ENCODE measurements around the gene SEM1.
"Not testable (repeated sequence)": the region's sequence is repeated elsewhere in the genome, so short reads cannot be mapped to it uniquely, and the experiment has no call there.

The SEM1 gene

DNA sequence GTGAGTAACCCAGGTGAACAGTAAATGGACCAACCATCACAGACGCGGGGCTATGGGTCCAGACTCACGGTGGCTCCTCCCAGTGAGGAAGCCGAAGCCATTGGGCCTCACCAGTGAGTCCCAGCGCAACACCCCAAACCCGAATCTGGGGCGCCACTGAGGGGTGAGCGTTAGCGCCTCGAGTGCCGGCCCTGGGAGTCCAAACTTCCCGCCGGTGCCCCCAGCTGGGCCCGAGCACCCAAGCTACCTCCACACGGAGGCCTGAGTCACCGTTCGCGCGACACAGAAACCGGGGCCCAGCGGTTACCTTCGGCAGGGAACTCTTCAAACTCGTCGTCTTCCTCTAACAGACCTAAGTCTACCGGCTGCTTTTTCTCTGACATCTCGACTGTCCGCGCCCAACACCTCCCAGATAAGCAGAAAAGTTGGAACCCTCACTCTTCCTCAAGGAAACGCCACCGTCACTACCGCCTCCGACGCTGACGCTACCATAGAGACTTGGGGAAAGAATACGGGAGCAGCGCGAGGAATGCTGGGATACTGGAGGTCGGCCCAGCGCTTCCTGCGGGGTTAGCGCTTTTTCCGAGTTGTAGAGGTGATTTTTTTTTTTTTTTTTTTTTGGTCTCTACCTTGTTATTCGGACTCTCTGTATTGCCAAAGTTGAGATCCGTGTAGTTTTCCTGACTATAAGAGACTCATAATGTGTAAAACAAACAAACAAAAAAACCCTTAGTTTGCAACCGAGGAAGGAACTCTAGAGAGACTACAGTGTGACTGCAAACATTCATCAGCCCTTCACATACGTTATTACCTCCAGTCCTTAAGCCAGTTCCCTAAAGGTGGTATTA lies at the start of gene SEM1:
Gene SEM1, minus strand, starts transcription at position 466 of the 848 bp plus-strand sequence. Its CDS starts 83 bp downstream, at position 383.
- TF ChIP-seq, protein P1, sequence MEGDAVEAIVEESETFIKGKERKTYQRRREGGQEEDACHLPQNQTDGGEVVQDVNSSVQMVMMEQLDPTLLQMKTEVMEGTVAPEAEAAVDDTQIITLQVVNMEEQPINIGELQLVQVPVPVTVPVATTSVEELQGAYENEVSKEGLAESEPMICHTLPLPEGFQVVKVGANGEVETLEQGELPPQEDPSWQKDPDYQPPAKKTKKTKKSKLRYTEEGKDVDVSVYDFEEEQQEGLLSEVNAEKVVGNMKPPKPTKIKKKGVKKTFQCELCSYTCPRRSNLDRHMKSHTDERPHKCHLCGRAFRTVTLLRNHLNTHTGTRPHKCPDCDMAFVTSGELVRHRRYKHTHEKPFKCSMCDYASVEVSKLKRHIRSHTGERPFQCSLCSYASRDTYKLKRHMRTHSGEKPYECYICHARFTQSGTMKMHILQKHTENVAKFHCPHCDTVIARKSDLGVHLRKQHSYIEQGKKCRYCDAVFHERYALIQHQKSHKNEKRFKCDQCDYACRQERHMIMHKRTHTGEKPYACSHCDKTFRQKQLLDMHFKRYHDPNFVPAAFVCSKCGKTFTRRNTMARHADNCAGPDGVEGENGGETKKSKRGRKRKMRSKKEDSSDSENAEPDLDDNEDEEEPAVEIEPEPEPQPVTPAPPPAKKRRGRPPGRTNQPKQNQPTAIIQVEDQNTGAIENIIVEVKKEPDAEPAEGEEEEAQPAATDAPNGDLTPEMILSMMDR (IDR thresholded peaks at IDR 0.05; ENCODE audit: insufficient read depth, low read depth, low read length, missing control alignments) = no peak
- H3K4me3 ChIP-seq (ENCODE audit: low read length) = peak within 1 kb of the TSS; percentile 80
- peak; percentile 88 for DNase-seq (ENCODE audit: low read depth)

DNA sequence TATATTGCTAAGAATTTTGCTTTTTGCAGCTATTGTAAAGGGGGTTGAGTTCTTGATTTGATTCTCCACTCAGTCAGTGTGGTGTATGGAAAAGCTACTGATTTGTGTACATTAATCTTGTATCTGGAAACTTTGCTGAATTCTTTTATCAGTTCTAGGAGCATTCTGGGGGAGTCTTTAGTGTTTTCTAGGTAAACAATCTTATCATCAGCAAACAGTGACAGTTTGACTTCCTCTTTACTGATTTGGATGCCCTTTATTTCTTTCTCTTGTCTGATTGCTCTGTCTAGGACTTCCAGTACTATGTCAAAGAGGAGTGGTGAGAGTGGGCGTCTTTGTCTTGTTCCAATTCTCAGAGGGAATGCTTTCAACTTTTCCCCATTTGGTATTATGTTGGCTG lies 48.2 kb upstream of the SEM1 start:
- not testable (repeated sequence) for DNase-seq (ENCODE audit: low read depth); H3K4me3 ChIP-seq (ENCODE audit: low read length)

DNA sequence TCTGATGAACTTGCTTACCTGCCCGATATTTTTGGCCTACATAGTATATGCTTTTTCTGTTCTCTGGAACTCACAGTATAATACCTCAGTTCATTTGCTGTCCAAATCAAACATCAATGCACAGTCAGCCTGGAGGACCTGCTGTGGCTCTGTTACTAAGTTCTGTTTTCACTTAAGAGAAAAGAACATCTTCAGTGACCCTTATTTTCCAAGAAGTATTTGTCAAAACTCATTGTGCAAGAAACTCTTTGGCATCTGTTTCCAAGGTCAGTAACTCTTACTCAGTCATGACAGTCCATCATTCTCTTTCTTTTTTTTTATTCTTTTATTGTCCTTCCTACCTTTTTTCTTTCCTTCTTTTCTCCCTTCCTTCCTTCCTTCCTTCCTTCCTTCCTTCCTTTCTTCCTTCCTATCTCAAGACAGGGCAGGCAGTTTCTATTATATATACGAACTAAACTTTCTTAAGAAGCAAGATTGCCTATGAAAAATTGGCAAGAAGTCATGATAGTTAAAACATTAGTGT lies 37.8 kb upstream of the SEM1 start:
- DNase-seq (ENCODE audit: low read depth) = no peak
- H3K4me3 ChIP-seq (ENCODE audit: low read length) = no peak overlapping the region
- TF ChIP-seq, protein P1 (IDR thresholded peaks at IDR 0.05; ENCODE audit: insufficient read depth, low read depth, low read length, missing control alignments) = no peak

DNA sequence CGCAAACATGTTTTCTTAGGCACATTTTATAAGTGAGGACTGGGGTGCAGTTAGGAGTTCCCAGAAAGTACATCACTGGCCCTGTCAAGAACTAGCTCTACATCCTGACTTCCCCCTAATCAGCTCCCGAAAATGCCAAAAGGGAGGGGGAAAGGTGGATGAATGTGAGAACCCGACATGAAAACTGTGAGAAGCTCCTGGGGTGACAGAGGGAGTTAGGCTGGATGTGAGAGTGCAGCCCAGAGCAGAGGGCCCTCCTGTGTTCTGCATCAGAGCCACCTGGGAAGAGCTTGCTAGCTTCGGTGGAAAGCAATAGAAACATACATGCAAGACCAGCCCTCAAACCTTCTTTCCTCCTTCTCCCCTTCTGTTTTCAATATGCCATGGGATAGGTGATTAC lies 30.5 kb upstream of the SEM1 start:
- TF ChIP-seq, protein P1 (IDR thresholded peaks at IDR 0.05; ENCODE audit: insufficient read depth, low read depth, low read length, missing control alignments) = no peak
- DNase-seq (ENCODE audit: low read depth) = no peak
- no peak overlapping the region for H3K4me3 ChIP-seq (ENCODE audit: low read length)

DNA sequence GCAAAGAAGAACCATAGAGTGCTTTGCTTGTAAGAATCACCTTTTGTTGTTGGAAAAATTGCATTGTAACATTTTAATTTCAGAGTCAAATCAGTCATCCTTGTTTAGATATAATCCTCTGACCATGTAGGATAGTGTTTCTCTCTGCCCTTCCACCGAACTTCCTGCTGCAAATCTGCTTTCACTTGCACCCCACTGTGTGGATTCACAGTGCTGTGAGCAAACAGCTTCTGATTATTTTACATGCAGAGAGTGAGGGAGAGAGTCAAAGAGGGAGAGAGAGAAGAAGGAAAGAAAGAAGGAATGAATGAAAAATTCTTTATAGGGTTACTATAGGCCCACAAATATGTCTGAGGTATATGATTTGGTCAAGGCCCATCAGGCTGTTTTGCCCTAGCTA lies 30.0 kb upstream of the SEM1 start:
- TF ChIP-seq, protein P1 (IDR thresholded peaks at IDR 0.05; ENCODE audit: insufficient read depth, low read depth, low read length, missing control alignments) = no peak
- H3K4me3 ChIP-seq (ENCODE audit: low read length) = no peak overlapping the region
- no peak for DNase-seq (ENCODE audit: low read depth)

DNA sequence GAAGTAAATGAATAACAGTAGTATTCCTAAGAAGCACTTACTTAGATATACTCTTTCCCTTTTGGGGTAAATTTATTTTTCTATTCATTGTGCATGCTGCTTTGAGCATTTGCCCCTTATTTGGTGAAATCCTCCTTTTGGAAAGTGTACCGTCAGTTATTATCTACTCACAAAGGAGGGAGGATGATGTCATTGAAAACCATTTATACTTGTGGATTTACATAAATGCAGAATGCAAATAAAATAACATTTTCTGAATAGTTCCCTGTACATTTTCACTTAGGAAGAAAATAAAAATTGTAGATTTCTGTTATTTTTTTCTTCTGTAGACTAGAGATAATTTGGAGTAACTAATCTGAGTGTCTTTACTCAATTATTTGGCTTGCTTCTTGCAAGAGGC lies 29.5 kb upstream of the SEM1 start:
- no peak for DNase-seq (ENCODE audit: low read depth)
- TF ChIP-seq, protein P1 (IDR thresholded peaks at IDR 0.05; ENCODE audit: insufficient read depth, low read depth, low read length, missing control alignments) = no peak
- no peak overlapping the region for H3K4me3 ChIP-seq (ENCODE audit: low read length)

DNA sequence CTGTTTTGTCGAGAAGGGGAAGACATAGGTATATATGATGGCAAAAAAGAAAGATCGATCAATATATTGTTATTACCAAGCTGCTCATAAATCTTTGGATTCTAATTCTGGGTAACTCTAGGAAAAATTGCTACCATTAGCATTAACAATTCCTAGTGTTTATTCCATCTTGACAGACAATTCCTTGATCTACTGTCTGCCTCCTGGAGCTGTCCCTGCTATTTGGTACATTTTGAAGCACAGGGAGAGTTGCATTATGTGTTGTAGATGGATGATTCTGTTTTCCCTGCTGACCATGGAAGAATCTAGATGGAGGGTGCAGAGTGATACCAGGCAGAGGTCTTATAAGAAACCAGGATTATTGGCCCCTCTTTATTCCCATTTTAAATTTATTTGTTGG lies 29.1 kb upstream of the SEM1 start:
- TF ChIP-seq, protein P1 (IDR thresholded peaks at IDR 0.05; ENCODE audit: insufficient read depth, low read depth, low read length, missing control alignments) = no peak
- H3K4me3 ChIP-seq (ENCODE audit: low read length) = no peak overlapping the region
- DNase-seq (ENCODE audit: low read depth) = no peak

All from epithelial cell of esophagus (primary cell).